Rectal smooth muscle tissue (tissue), 1 donor: ENCODE results near the gene PSMB2.
A peak's percentile ranks its signal among the peaks of the same experiment; 100 is the strongest.
"Not testable (repeated sequence)": the region's sequence is repeated elsewhere in the genome, so short reads cannot be mapped to it uniquely, and the experiment has no call there.

Source experiments
- H3K27ac ChIP-seq: one replicate; pipeline ENCODE4 v1.7.0; 2013; ENCODE audit warnings: low read depth, low read length, inconsistent platforms
- H3K27me3 ChIP-seq: one replicate; pipeline ENCODE4 v1.7.0; 2013; ENCODE audit warnings: low read length; ENCODE audit not compliant: control insufficient read depth, insufficient read depth
- H3K36me3 ChIP-seq: one replicate; pipeline ENCODE4 v1.7.0; 2013; ENCODE audit warnings: low read length; ENCODE audit not compliant: control insufficient read depth, insufficient read depth
- H3K4me1 ChIP-seq: one replicate; pipeline ENCODE4 v1.7.0; 2013; ENCODE audit warnings: low read length; ENCODE audit not compliant: control insufficient read depth, insufficient read depth
- H3K4me3 ChIP-seq: one replicate; pipeline ENCODE4 v1.7.0; 2013; ENCODE audit warnings: low read length
- H3K9ac ChIP-seq: one replicate; pipeline ENCODE4 v1.7.0; 2013; ENCODE audit warnings: low read length

The PSMB2 gene

DNA sequence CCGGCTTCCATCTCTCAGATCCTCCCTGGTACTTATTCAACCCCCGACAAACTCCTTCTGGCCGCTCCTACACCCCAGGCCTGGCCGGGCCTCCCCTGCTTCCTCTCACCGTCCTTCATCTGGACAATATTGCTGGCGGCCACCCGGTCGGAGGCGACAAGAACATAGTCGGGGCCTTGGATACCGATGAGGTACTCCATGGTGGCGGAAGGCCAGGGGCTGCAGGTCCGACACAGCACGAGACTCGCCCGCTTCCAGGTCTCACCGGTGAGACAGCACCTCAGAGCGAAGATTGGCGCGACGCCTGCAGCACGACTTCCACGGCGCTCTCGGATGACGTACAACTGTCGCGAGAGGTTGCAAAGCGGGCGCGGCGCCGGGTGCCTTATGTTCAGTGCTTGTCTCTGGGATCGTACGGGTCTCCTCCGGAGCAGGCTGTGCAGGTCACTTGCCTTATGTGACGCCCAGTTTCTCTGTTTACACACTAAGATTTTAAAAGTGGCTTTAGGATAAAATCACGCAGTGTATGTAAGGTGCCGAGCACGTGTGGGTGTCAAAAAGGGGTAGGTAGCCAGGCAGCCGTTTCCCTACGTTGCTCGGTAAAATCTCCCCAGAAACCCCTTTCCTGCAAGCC is at the start of gene PSMB2:
PSMB2 (minus strand) TSS at position 294 of the 634 bp plus-strand sequence; CDS start at position 200, 94 bp downstream.
- Histone ChIP-seq H3K9ac (peak within 1 kb of the TSS; percentile 92), H3K4me3 (peak within 1 kb of the TSS; percentile 99), H3K4me1 (peaks cover 9% of the 10 kb centered on the region), H3K36me3 (no peaks in the 10 kb centered on the region), H3K27ac (peak within 1 kb of the TSS; percentile 83), H3K27me3 (no peaks in the 10 kb centered on the region)

DNA sequence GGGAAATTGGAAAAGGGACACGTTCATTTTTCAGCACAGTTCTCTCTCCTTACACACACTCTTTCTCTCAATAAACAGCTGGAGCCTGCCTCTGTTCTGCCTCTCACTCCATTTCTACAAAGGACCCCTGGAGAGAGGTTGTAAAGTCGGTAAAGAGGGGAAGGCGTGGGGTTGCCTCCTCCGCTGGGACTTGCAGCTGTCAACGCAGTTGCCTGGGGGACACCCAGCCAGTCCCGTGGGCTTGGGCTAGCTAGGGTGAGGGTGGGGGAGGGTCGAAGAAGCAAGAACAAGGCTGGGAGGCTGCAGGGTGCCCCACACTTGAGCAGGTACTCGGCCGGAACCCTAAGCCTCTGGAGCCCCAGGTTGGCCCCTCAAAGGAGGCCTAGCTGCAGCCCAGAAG is 49.8 kb upstream of the PSMB2 start:
- no peaks in the 10 kb centered on the region for H3K27me3 ChIP-seq
- no peak overlapping the region for H3K27ac ChIP-seq
- no peak overlapping the region for H3K9ac ChIP-seq
- H3K4me1 ChIP-seq = no peaks in the 10 kb centered on the region
- no peak overlapping the region for H3K4me3 ChIP-seq
- no peaks in the 10 kb centered on the region for H3K36me3 ChIP-seq

DNA sequence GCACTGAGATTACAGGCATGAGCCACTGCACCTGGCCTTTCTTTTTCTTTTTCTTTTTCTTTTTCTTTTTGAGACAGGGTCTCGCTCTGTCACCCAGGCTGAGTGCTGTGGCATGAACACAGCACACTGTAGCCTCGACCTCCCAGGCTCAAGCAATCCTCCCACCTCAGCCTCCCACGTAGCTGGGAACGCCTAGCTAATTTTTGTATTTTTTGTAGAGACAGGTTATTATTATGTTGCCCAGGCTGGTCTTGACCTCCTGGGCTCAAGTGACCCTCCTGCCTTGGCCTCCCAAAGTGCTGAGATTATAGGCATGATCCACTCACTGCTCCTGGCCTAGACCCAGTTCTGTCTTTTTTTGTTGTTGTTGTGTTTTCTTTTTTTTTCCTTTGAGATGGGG is 48.8 kb upstream of the PSMB2 start:
- H3K36me3 ChIP-seq, H3K27me3 ChIP-seq, H3K4me1 ChIP-seq, H3K4me3 ChIP-seq, H3K9ac ChIP-seq, H3K27ac ChIP-seq: not testable (repeated sequence)

- no peak overlapping the region for H3K9ac ChIP-seq
- no peaks in the 10 kb centered on the region for H3K27me3 ChIP-seq
- no peaks in the 10 kb centered on the region for H3K4me1 ChIP-seq
- H3K27ac ChIP-seq = no peak overlapping the region
- H3K4me3 ChIP-seq = no peak overlapping the region
- H3K36me3 ChIP-seq = no peaks in the 10 kb centered on the region
These were observed 46.8 kb upstream of the PSMB2 start for GRCh38 chr1:35688161-35688560.

- no peak overlapping the region for H3K4me3 ChIP-seq
- no peaks in the 10 kb centered on the region for H3K36me3 ChIP-seq
- H3K27ac ChIP-seq = no peak overlapping the region
- H3K4me1 ChIP-seq = no peaks in the 10 kb centered on the region
- no peak overlapping the region for H3K9ac ChIP-seq
- no peaks in the 10 kb centered on the region for H3K27me3 ChIP-seq
These were observed 41.7 kb upstream of the PSMB2 start for GRCh38 chr1:35683012-35683411.

DNA sequence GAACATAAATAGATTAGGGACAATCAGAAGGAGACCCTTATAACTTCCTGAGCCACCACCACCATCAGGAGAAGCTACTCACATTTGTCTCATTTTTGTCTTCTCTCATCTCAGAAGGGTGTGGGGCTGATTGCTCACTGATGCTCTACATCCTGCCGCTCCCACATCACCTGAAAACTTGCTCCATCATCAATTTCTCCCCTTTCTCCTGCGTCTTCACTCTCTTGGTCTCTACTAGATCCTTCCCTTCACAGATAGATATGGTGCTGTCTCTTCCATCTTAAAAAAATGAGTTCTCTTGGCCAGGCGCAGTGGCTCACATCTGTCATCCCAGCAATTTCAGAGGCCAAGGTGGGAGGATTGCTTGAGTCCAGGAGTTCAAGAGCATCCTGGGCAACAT is 38.9 kb upstream of the PSMB2 start:
- H3K27me3 ChIP-seq = no peaks in the 10 kb centered on the region
- H3K4me3 ChIP-seq = no peak overlapping the region
- H3K9ac ChIP-seq = no peak overlapping the region
- H3K4me1 ChIP-seq = no peaks in the 10 kb centered on the region
- no peaks in the 10 kb centered on the region for H3K36me3 ChIP-seq
- H3K27ac ChIP-seq = no peak overlapping the region

DNA sequence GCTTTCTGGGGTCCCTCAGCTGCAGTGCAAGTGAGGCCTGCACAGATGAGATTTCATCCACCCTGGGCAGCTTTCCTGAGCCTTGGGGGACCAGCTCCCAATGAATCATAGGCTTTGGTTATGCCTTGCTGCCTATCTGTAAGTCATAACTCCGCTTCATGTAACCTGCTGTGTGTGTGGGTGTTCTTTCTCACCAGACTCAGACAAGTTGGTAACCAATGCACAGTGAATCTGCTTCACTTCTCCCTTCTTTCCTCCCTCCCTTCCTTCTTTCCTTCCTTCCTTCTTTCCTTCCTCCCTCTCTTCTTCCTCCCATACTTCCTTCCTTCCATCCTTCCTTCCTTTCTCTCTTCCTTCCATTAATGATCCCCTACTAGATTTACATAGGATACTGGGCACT is 34.4 kb upstream of the PSMB2 start:
- Histone ChIP-seq H3K27ac (no peak overlapping the region), H3K36me3 (no peaks in the 10 kb centered on the region), H3K9ac (no peak overlapping the region), H3K4me3 (no peak overlapping the region), H3K4me1 (no peaks in the 10 kb centered on the region), H3K27me3 (no peaks in the 10 kb centered on the region)

GRCh38 chr1:35674111-35674510 is 32.8 kb upstream of the PSMB2 start:
- no peak overlapping the region for H3K27ac ChIP-seq
- H3K9ac ChIP-seq = no peak overlapping the region

GRCh38 chr1:35672116-35672515 is 30.8 kb upstream of the PSMB2 start:
- Histone ChIP-seq H3K27me3 (no peaks in the 10 kb centered on the region), H3K4me1 (no peaks in the 10 kb centered on the region), H3K27ac (no peak overlapping the region), H3K9ac (no peak overlapping the region), H3K36me3 (no peaks in the 10 kb centered on the region), H3K4me3 (no peak overlapping the region)

More at GRCh38 chr1:35674111-35674510, 32.8 kb upstream of the PSMB2 start:
- Histone ChIP-seq H3K4me1 (no peaks in the 10 kb centered on the region), H3K4me3 (no peak overlapping the region), H3K36me3 (no peaks in the 10 kb centered on the region), H3K27me3 (no peaks in the 10 kb centered on the region)

DNA sequence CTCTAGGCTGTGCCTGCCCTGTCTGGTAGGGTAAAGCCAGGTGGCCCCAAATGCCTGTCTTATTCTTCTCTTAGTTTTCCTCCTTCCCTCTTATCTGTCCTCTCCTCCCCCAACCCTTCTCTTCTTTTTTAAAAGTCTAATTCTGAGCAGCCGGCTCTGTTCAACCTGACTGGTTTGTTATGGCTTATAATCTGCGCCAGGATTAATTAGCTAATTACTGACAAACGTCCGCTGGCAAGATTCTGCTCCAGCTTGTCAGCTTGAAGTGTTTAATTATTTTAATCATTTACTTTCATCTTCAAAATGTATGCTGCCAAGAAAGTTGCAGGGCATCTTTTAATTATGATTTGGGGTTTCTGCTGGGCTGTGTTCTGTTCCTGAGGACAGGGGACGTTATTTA is 27.2 kb upstream of the PSMB2 start:
- H3K4me1 ChIP-seq = no peaks in the 10 kb centered on the region
- no peaks in the 10 kb centered on the region for H3K27me3 ChIP-seq
- no peaks in the 10 kb centered on the region for H3K36me3 ChIP-seq
- no peak overlapping the region for H3K4me3 ChIP-seq
- no peak overlapping the region for H3K9ac ChIP-seq
- no peak overlapping the region for H3K27ac ChIP-seq

- no peaks in the 10 kb centered on the region for H3K27me3 ChIP-seq
- H3K9ac ChIP-seq = no peak overlapping the region
- no peaks in the 10 kb centered on the region for H3K36me3 ChIP-seq
- no peak overlapping the region for H3K4me3 ChIP-seq
- no peaks in the 10 kb centered on the region for H3K4me1 ChIP-seq
- H3K27ac ChIP-seq = no peak overlapping the region
These were observed 25.6 kb upstream of the PSMB2 start for GRCh38 chr1:35666916-35667315.

GRCh38 chr1:35666216-35666615 is 24.9 kb upstream of the PSMB2 start:
- Histone ChIP-seq H3K4me3 (no peak overlapping the region), H3K27me3 (no peaks in the 10 kb centered on the region), H3K4me1 (no peaks in the 10 kb centered on the region), H3K36me3 (no peaks in the 10 kb centered on the region), H3K9ac (no peak overlapping the region), H3K27ac (no peak overlapping the region)

- no peak overlapping the region for H3K27ac ChIP-seq
- H3K27me3 ChIP-seq = no peaks in the 10 kb centered on the region
These were observed 22.1 kb upstream of the PSMB2 start for GRCh38 chr1:35663434-35663833.

More at GRCh38 chr1:35663434-35663833, 22.1 kb upstream of the PSMB2 start:
- Histone ChIP-seq H3K4me1 (no peaks in the 10 kb centered on the region), H3K9ac (no peak overlapping the region), H3K36me3 (no peaks in the 10 kb centered on the region), H3K4me3 (no peak overlapping the region)
